Inflammatory macrophage treated with lipopolysaccharide for 1 hour (primary cell): ENCODE measurements around the gene HRC.

Experiments used
- DNase-seq, 2 donors: peaks; one replicate each; pipeline ENCODE4 v3.0.0-alpha.2; 2020 to 2022

HRC gene

GRCh38 chr19:49113762-49114629 is 41.2 kb downstream of the HRC start, which contains the start of gene LIN7B:
Gene LIN7B (plus strand): TSS chr19:49114370. CDS start chr19:49114405, 35 bp downstream.
- DNase-seq = peak; percentile 41 to 72

GRCh38 chr19:49111218-49111998 is 43.8 kb downstream of the HRC start:
- DNase-seq = no peak

GRCh38 chr19:49110567-49110966 is 44.6 kb downstream of the HRC start:
- no peak for DNase-seq

- DNase-seq = no peak
Observed at GRCh38 chr19:49109569-49110233, 45.5 kb downstream of the HRC start.

- no peak for DNase-seq
Observed at GRCh38 chr19:49109051-49109450, 46.1 kb downstream of the HRC start.

- no peak for DNase-seq
Observed at GRCh38 chr19:49107625-49108459, 47.4 kb downstream of the HRC start.

- peak in 1 of 2 donors; percentile 47 for DNase-seq
Observed at GRCh38 chr19:49106648-49107135, 48.5 kb downstream of the HRC start.

- DNase-seq = no peak
Observed at GRCh38 chr19:49104229-49104864, 50.8 kb downstream of the HRC start.

GRCh38 chr19:49103331-49104085 is 51.7 kb downstream of the HRC start:
- DNase-seq = no peak

GRCh38 chr19:49102303-49102702 is 52.9 kb downstream of the HRC start:
- DNase-seq = no peak
